CD14-positive monocyte (primary cell): ENCODE measurements around the gene KRTAP5-10. TPM values are rescaled to one million over a fixed set of nuclear protein-coding genes. Genes with fewer than 3 reads are reported as not detected.

Experiments used
- DNase-seq, 3 donors: peaks; one replicate each; pipeline ENCODE4 v3.0.0-alpha.2; 2011 to 2022
- H2AFZ ChIP-seq: 2 replicates; pipeline ENCODE4 v1.6.0; 2012; ENCODE audit warnings: mild to moderate bottlenecking, low read depth, low read length, inconsistent platforms; ENCODE audit not compliant: insufficient read depth, poor library complexity, severe bottlenecking
- H3K27ac ChIP-seq, 2 donors: 1 replicate in 1 of 2; 2 replicates in 1 of 2; pipeline ENCODE4 v1.5.1; 2012 to 2013; ENCODE audit warnings: low read length in 2 of 2, control low read depth in 1 of 2, inconsistent platforms in 1 of 2, low read depth in 1 of 2, mild to moderate bottlenecking in 1 of 2
- H3K27me3 ChIP-seq, 2 donors: one replicate each; pipeline versions ENCODE4 v1.6.0 to v1.6.1; 2011 to 2013; ENCODE audit warnings: low read length in 2 of 2; ENCODE audit not compliant: control insufficient read depth in 2 of 2, insufficient read depth in 2 of 2
- H3K36me3 ChIP-seq, 2 donors: replicated peaks in 1 of 2; 1 replicate in 1 of 2; 2 replicates in 1 of 2; pipeline versions ENCODE4 v1.5.1 to v1.6.1; 2012 to 2013; ENCODE audit warnings: low read length in 2 of 2, control low read depth in 1 of 2, inconsistent platforms in 1 of 2, mild to moderate bottlenecking in 1 of 2; ENCODE audit not compliant: insufficient read depth in 2 of 2, control insufficient read depth in 1 of 2
- H3K4me1 ChIP-seq, 2 donors: 1 replicate in 1 of 2; 2 replicates in 1 of 2; pipeline versions ENCODE4 v1.5.1 to v1.6.1; 2012 to 2013; ENCODE audit warnings: low read length in 2 of 2, control low read depth in 1 of 2, inconsistent platforms in 1 of 2, mild to moderate bottlenecking in 1 of 2, moderate library complexity in 1 of 2; ENCODE audit not compliant: insufficient read depth in 2 of 2, control insufficient read depth in 1 of 2
- H3K4me2 ChIP-seq: replicated peaks from 2 replicates; pipeline ENCODE3; 2012; ENCODE audit warnings: low read length, moderate library complexity, mild to moderate bottlenecking; ENCODE audit not compliant: poor library complexity, severe bottlenecking; ENCODE audit errors: extremely low read depth
- H3K4me3 ChIP-seq, 3 experiments: fragments of 200-600 bp in 1 of 3; sonication (generic) in 1 of 3; replicated peaks in 1 of 3; 1 replicate in 2 of 3; 2 replicates in 1 of 3; pipeline ENCODE4 v1.5.1; 2011 to 2013; ENCODE audit warnings: low read length in 3 of 3, mild to moderate bottlenecking in 3 of 3, control low read depth in 2 of 3, low read depth in 2 of 3, inconsistent platforms in 1 of 3, moderate library complexity in 1 of 3
- H3K79me2 ChIP-seq: 2 replicates; pipeline ENCODE4 v1.6.0; 2012; ENCODE audit warnings: mild to moderate bottlenecking, control low read depth, inconsistent platforms, low read length, moderate library complexity; ENCODE audit not compliant: insufficient read depth
- H3K9ac ChIP-seq: 2 replicates; pipeline ENCODE4 v1.6.0; 2017; ENCODE audit warnings: low read length, mild to moderate bottlenecking; ENCODE audit not compliant: insufficient read depth, poor library complexity, severe bottlenecking
- H3K9me3 ChIP-seq, 2 donors: replicated peaks in 1 of 2; 1 replicate in 1 of 2; 2 replicates in 1 of 2; pipeline versions ENCODE4 v1.5.1 to v1.6.1; 2012 to 2013; ENCODE audit warnings: low read length in 2 of 2, control low read depth in 1 of 2; ENCODE audit not compliant: control insufficient read depth in 1 of 2, insufficient read depth in 1 of 2
- H4K20me1 ChIP-seq: 2 replicates; pipeline ENCODE4 v1.6.0; 2012; ENCODE audit warnings: mild to moderate bottlenecking, low read length, control low read depth, moderate library complexity; ENCODE audit not compliant: insufficient read depth
- H3K27ac Mint-ChIP-seq, 7 donors: one replicate each; pipeline ENCODE4 v1.8.0; 2020; ENCODE audit warnings: mild to moderate bottlenecking in 7 of 7, mixed read lengths in 7 of 7, moderate library complexity in 6 of 7, inconsistent platforms in 2 of 7
- H3K27me3 Mint-ChIP-seq, 3 donors: one replicate each; pipeline ENCODE4 v1.8.0; 2021 to 2022; ENCODE audit warnings: low read depth in 3 of 3, mild to moderate bottlenecking in 3 of 3, mixed read lengths in 3 of 3, moderate library complexity in 3 of 3, inconsistent platforms in 1 of 3
- H3K36me3 Mint-ChIP-seq, 2 donors: one replicate each; pipeline ENCODE4 v1.8.0; 2020; ENCODE audit warnings: mixed read lengths in 2 of 2, inconsistent platforms in 1 of 2, mild to moderate bottlenecking in 1 of 2
- H3K4me1 Mint-ChIP-seq: one replicate; pipeline ENCODE4 v1.8.0; 2020; ENCODE audit warnings: mild to moderate bottlenecking, mixed read lengths
- H3K4me3 Mint-ChIP-seq, 2 donors: one replicate each; pipeline ENCODE4 v1.8.0; 2020; ENCODE audit warnings: mild to moderate bottlenecking in 2 of 2, mixed read lengths in 2 of 2, moderate library complexity in 1 of 2
- H3K9me3 Mint-ChIP-seq, 7 donors: one replicate each; pipeline ENCODE4 v1.8.0; 2020 to 2022; ENCODE audit warnings: mixed read lengths in 7 of 7, mild to moderate bottlenecking in 6 of 7, moderate library complexity in 6 of 7, inconsistent platforms in 2 of 7
- CTCF ChIP-seq: fragments of 200-600 bp; IDR thresholded peaks from one replicate; pipeline ENCODE4 v1.8.0; 2022; ENCODE audit warnings: antibody characterized with exemption, mild to moderate bottlenecking
- WGBS: methylation state at CpG from one replicate; pipeline ENCODE4 v1.1.5; 2013; ENCODE audit warnings: missing lambda C conversion rate; ENCODE audit not compliant: insufficient coverage; 5-methylcytosine and 5-hydroxymethylcytosine counted together
- intact Hi-C, 2 donors: fragments of 100-400 bp; cut with micrococcal nuclease; formaldehyde crosslinking; loops; one replicate each; pipeline versions ENCODE4 v1.15.0 to v1.15.1; 2023
- polyA plus RNA-seq, 3 donors: library from polyadenylated mRNA; depleted of rRNA in 1 of 3; unstranded in 2 of 3; stranded (reverse) in 1 of 3; fragments of 300-500 nt in 2 of 3; fragments of >200 nt in 1 of 3; fragmentation: Illumina TruSeq in 2 of 3; gene quantifications; 1 replicate in 2 of 3; 2 replicates in 1 of 3; pipeline ENCODE4 v1.2.3, GENCODE V29; 2012 to 2021

KRTAP5-10 gene
- polyA plus RNA-seq, 3 donors = not detected

- no peak overlapping the region for H3K27ac ChIP-seq
- intact Hi-C loops = no loop called here
- peaks cover 17% of the 10 kb centered on the region for H3K4me1 Mint-ChIP-seq
- peaks cover 13 to 29% (median 15%) of the 10 kb centered on the region in 7 donors for H3K9me3 Mint-ChIP-seq
- no peak overlapping the region for H3K4me2 ChIP-seq
- peaks cover 0 to 31% of the 10 kb centered on the region in 2 donors for H3K9me3 ChIP-seq
- H3K27me3 ChIP-seq = no peaks in the 10 kb centered on the region
- TF ChIP-seq CTCF = no peak
- WGBS = 65% methylated on average over 14 of the region's 15 CpGs
- peak overlapping the region in 3 of 7 donors; percentile 23 to 64 (median 51) for H3K27ac Mint-ChIP-seq
- H4K20me1 ChIP-seq = no peaks in the 10 kb centered on the region
- H3K4me3 ChIP-seq = no peak overlapping the region
- H3K36me3 ChIP-seq = no peaks in the 10 kb centered on the region
- peaks cover 9 to 13% of the 10 kb centered on the region in 2 donors for H3K4me1 ChIP-seq
- H3K36me3 Mint-ChIP-seq = no peaks in the 10 kb centered on the region
- no peak overlapping the region for H3K9ac ChIP-seq
- no peaks in the 10 kb centered on the region for H3K79me2 ChIP-seq
- peak in 2 of 3 donors; percentile 15 to 68 for DNase-seq
- no peak overlapping the region for H3K4me3 Mint-ChIP-seq
- no peak overlapping the region for H2AFZ ChIP-seq
- peaks cover 0 to 9% (median 2%) of the 10 kb centered on the region in 3 donors for H3K27me3 Mint-ChIP-seq
These were observed 22.2 kb upstream of the KRTAP5-10 start for GRCh38 chr11:71542879-71543777.

GRCh38 chr11:71543866-71544265 is 21.5 kb upstream of the KRTAP5-10 start:
- Histone ChIP-seq H3K9me3 (peaks cover 0 to 31% of the 10 kb centered on the region in 2 donors), H3K4me3 (no peak overlapping the region), H3K4me2 (no peak overlapping the region), H2AFZ (no peak overlapping the region), H3K79me2 (no peaks in the 10 kb centered on the region), H3K36me3 (no peaks in the 10 kb centered on the region), H3K27ac (no peak overlapping the region), H4K20me1 (no peaks in the 10 kb centered on the region), H3K27me3 (no peaks in the 10 kb centered on the region), H3K4me1 (peaks cover 9 to 13% of the 10 kb centered on the region in 2 donors), H3K9ac (no peak overlapping the region)
- Mint-ChIP-seq H3K36me3 (no peaks in the 10 kb centered on the region), H3K27me3 (peaks cover 0 to 9% (median 3%) of the 10 kb centered on the region in 3 donors), H3K27ac (no peak overlapping the region), H3K4me3 (peak overlapping the region in 1 of 2 donors; percentile 8), H3K9me3 (peaks cover 13 to 29% (median 15%) of the 10 kb centered on the region in 7 donors), H3K4me1 (peaks cover 24% of the 10 kb centered on the region)
- 20% methylated on average over 2 of the region's 8 CpGs for WGBS
- intact Hi-C loops = no loop called here
- peak in 2 of 3 donors; percentile 1 to 24 for DNase-seq
- no peak for TF ChIP-seq CTCF
